GM12874 (cell line): ENCODE measurements around the gene UBE2J2.

ENCODE experiments used
- CTCF ChIP-seq: IDR thresholded peaks from 2 replicates; pipeline ENCODE4 v1.5.1; 2011; ENCODE audit warnings: low read depth, mild to moderate bottlenecking, control low read depth, low read length, moderate library complexity; ENCODE audit not compliant: insufficient read depth

The UBE2J2 gene

GRCh38 chr1:1318131-1318652, 44.5 kb upstream of the UBE2J2 start:
- TF ChIP-seq CTCF, result no peak

GRCh38 chr1:1317420-1317819, 43.8 kb upstream of the UBE2J2 start:
- no peak for TF ChIP-seq CTCF

GRCh38 chr1:1315435-1315954, 41.8 kb upstream of the UBE2J2 start:
- TF ChIP-seq CTCF, result no peak

GRCh38 chr1:1314678-1315335, 41.2 kb upstream of the UBE2J2 start:
- no peak for TF ChIP-seq CTCF

- TF ChIP-seq CTCF, result no peak
Observed at GRCh38 chr1:1314237-1314586, 40.6 kb upstream of the UBE2J2 start.

- no peak for TF ChIP-seq CTCF
Observed at GRCh38 chr1:1313500-1314236, 40.0 kb upstream of the UBE2J2 start.

GRCh38 chr1:1312450-1313314, 39.0 kb upstream of the UBE2J2 start:
- TF ChIP-seq CTCF, result no peak
